ENCODE data around the gene LSMEM2. TPM values are rescaled to one million over a fixed set of nuclear protein-coding genes. Genes with fewer than 3 reads are reported as not detected.

Gene LSMEM2
- total and polyA plus RNA-seq, 2 of the 8 experiments (the other 6 are each of a cell fraction or from before 2014, with no cell fraction given) = 0.58 to 0.68 TPM

DNA sequence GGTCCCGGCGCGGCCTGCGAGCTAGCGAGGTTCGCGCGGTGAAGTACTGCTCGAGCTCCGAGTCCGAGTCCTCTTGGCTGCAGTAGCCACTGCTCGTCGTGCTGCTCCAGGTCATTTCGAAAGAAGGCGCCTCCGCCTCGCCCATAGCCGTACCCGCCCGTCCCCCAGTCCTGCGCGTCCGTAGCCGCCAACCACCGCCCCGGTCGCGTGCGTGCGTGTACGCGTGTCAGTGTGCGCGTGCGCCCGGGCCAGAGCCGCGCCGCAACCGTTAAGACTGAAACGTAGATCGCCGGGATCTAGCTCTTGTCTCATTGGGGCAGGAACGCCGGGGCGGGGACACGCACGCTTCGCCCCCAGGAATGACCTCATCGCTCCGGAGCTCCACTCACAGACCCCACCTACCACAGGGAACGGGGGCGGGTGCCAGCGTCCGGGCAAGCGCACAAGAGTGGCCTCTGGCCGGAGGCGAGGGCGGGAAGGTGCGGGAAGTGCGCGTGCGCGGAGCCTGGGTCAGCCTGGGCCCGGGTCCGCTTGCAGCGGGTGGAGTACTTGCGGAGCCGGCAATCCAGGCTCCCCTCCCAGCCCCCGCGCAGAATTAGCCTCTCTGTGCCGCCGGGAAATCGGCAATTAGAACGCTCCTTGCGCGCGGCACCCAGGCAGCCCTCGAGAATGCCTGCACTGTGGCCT is 58.4 kb downstream of the LSMEM2 start:
- Histone ChIP-seq H4K91ac (replicated peaks; ENCODE audit: insufficient read length, low read length) (peak overlapping the region; percentile 93), H3K4ac (replicated peaks; ENCODE audit: insufficient read length, low read depth, low read length) (peak overlapping the region; percentile 29), H2BK120ac (replicated peaks; ENCODE audit: low read depth, low read length) (no peak overlapping the region), H4K5ac (ENCODE audit: insufficient read length, low read depth, low read length) (peak overlapping the region; percentile 89), H3K14ac (ENCODE audit: insufficient read length) (no peak overlapping the region), H3K4me2 (ENCODE audit: insufficient read depth in 1 of 2, low read depth in 2 of 2, low read length in 2 of 2) (peak overlapping the region; percentile 95 to 98), H2BK15ac (ENCODE audit: low read length) (no peak overlapping the region), H3K36me3 (ENCODE audit: control insufficient read depth in 2 of 4, insufficient read depth in 4 of 4, low read length in 3 of 4) (peaks cover 0 to 2% (median 0%) of the 10 kb centered on the region in 4 experiments; a peak in 2 of 8 replicates), H3K79me2 (ENCODE audit: control insufficient read depth in 1 of 2, insufficient read depth in 2 of 2, low read length in 2 of 2) (peaks cover 0 to 28% of the 10 kb centered on the region in 2 experiments; a peak in 2 of 4 replicates), H2AFZ (ENCODE audit: low read length) (0 out of 2 replicates have a peak overlapping the region, but pooled peaks have one; percentile 2), H3K27me3 (replicated peaks in 1 of 4; ENCODE audit: control insufficient read depth in 3 of 4, extremely low read depth in 1 of 4, insufficient read depth in 3 of 4, low read length in 3 of 4) (peaks cover 20 to 44% (median 37%) of the 10 kb centered on the region in 4 experiments), H2BK20ac (ENCODE audit: low read length) (no peak overlapping the region), H2BK12ac (ENCODE audit: low read depth, low read length) (peak overlapping the region; percentile 46; the same call in 1 of the 2 replicates), H3K4me3 (ENCODE audit: extremely low read depth in 1 of 4, insufficient read depth in 2 of 4, low read depth in 3 of 4, low read length in 4 of 4) (peak overlapping the region; percentile 72 to 96 (median 88)), H3K9ac (replicated peaks in 1 of 4; ENCODE audit: extremely low read depth in 1 of 4, low read depth in 3 of 4, low read length in 3 of 4) (peak overlapping the region; percentile 68 to 88 (median 82)), H3K79me1 (ENCODE audit: low read depth, low read length) (peaks cover 6% of the 10 kb centered on the region; the same call in 1 of the 2 replicates), H3K23ac (ENCODE audit: insufficient read length) (no peak overlapping the region), H3K56ac (replicated peaks; ENCODE audit: insufficient read length, low read depth, low read length) (peak overlapping the region; percentile 79), H3K18ac (ENCODE audit: extremely low read depth, low read length) (peak overlapping the region; percentile 61), H4K8ac (ENCODE audit: extremely low read depth, insufficient read depth, low read length) (peak overlapping the region; percentile 93), H3K23me2 (ENCODE audit: low read depth, low read length) (peaks cover 18% of the 10 kb centered on the region), H3K27ac (ENCODE audit: low read depth, low read length) (peak overlapping the region; percentile 72; the same call in 1 of the 2 replicates), H4K20me1 (replicated peaks in 1 of 2; ENCODE audit: control insufficient read depth in 1 of 2, insufficient read depth in 2 of 2, low read length in 2 of 2) (peaks cover 0 to 10% of the 10 kb centered on the region in 2 experiments), H3K9me3 (ENCODE audit: insufficient read depth in 2 of 2, low read depth in 1 of 2, low read length in 1 of 2) (no peaks in the 10 kb centered on the region), H2AK5ac (ENCODE audit: low read depth, low read length) (no peak overlapping the region), H2BK5ac (ENCODE audit: low read depth, low read length) (peak overlapping the region; percentile 86; the same call in 1 of the 2 replicates), H3K4me1 (replicated peaks in 1 of 4; ENCODE audit: control insufficient read depth in 3 of 4, insufficient read depth in 4 of 4, low read length in 3 of 4) (peaks cover 0 to 15% (median 14%) of the 10 kb centered on the region in 4 experiments; a peak in 5 of 7 replicates)
- ChIA-PET CTCF (ENCODE audit: partially characterized antibody) (interaction anchor here (0.7 to 7.7 kb wide), 17 partner anchors 9 to 1052 kb away, joined by 3 to 60 read pairs (median 4); partner anchors contain the start of genes CISH, HYAL1, HYAL2 and HYAL3), POLR2A (ENCODE audit: partially characterized antibody) (interaction anchor here (0.7 to 4.4 kb wide), 23 partner anchors 8 to 233 kb away, joined by 3 to 40 read pairs (median 5); partner anchors contain the start of genes CYB561D2, HEMK1, HYAL2 and HYAL3)
- 1% methylated on average over 76 of the region's 79 CpGs; no CpG with 5 or more reads in 1 of the 2 experiments for WGBS, 2 experiments (ENCODE audit: extremely low coverage in 1 of 2, insufficient coverage in 1 of 2, insufficient read length in 1 of 2, insufficient replicate concordance in 2 of 2, low coverage in 1 of 2, low lambda C conversion rate in 2 of 2, missing lambda C conversion rate in 1 of 2)
- DNase-seq (ENCODE audit: low read depth in 1 of 2, low spot score in 2 of 2) (peak; percentile 96 to 99), FAIRE-seq (no peak)
- TF ChIP-seq JUN (IDR thresholded peaks at IDR 0.05; ENCODE audit: low read depth, low read length) (peak; percentile 58; the same call in 1 of the 2 replicates), RNF2 (IDR thresholded peaks at IDR 0.05; ENCODE audit: borderline replicate concordance, low read depth, low read length, missing control alignments, poor library complexity, severe bottlenecking) (peak; percentile 19), TAF7 (optimal IDR thresholded peaks at IDR 0.05; ENCODE audit: borderline replicate concordance, low read depth, low read length) (no peak), GABPA (IDR thresholded peaks at IDR 0.05; ENCODE audit: borderline replicate concordance, insufficient read depth, low read length) (no peak), HDAC2 (IDR thresholded peaks at IDR 0.05; ENCODE audit: borderline replicate concordance in 1 of 2, low read depth in 2 of 2, low read length in 2 of 2) (0 out of 4 replicates have a peak, but pooled peaks of 1 of the 2 experiments have one; percentile 90), SP1 (IDR thresholded peaks at IDR 0.05; ENCODE audit: low read depth, low read length) (no peak), BACH1 (IDR thresholded peaks at IDR 0.05; ENCODE audit: low read length) (peak; percentile 70), PHF8 (conservative IDR thresholded peaks at IDR 0.05; ENCODE audit: low read depth, low read length) (peak; percentile 79; the same call in 1 of the 2 replicates)
